Testis (tissue), 3 donors: ENCODE results near the gene CES2. TPM values are rescaled to one million over a fixed set of nuclear protein-coding genes. Genes with fewer than 3 reads are reported as not detected.
A peak's percentile ranks its signal among the peaks of the same experiment; 100 is the strongest.
"Not testable (repeated sequence)": the region's sequence is repeated elsewhere in the genome, so short reads cannot be mapped to it uniquely, and the experiment has no call there.

Experiments used
- DNase-seq: peaks from one replicate; pipeline ENCODE4 v3.0.0-alpha.2; 2019
- H3K27ac ChIP-seq, 2 donors: fragments of 200-600 bp; sonication (generic); one replicate each; pipeline ENCODE4 v1.5.1; 2019
- H3K27me3 ChIP-seq: fragments of 200-600 bp; sonication (generic); one replicate; pipeline ENCODE4 v1.5.1; 2019
- H3K36me3 ChIP-seq: fragments of 200-600 bp; sonication (generic); one replicate; pipeline ENCODE4 v1.5.1; 2017; ENCODE audit warnings: low read depth; ENCODE audit errors: missing control alignments
- H3K4me1 ChIP-seq: fragments of 200-600 bp; sonication (generic); one replicate; pipeline ENCODE4 v1.5.1; 2019
- H3K4me3 ChIP-seq, 2 donors: fragments of 200-600 bp; sonication (generic); one replicate each; pipeline ENCODE4 v1.5.1; 2017 to 2019
- H3K9me3 ChIP-seq: fragments of 200-600 bp; sonication (generic); one replicate; pipeline ENCODE4 v1.5.1; 2017
- CTCF ChIP-seq, 3 experiments: fragments of 450-650 bp in 2 of 3; fragments of 200-600 bp in 1 of 3; sonication (generic) in 1 of 3; IDR thresholded peaks; one replicate each; pipeline ENCODE4 v1.5.1; 2016 to 2019; ENCODE audit warnings: antibody characterized with exemption in 3 of 3, mild to moderate bottlenecking in 2 of 3, moderate library complexity in 1 of 3
- POLR2A ChIP-seq: fragments of 450-650 bp; IDR thresholded peaks from one replicate; pipeline ENCODE4 v1.6.1; 2017; ENCODE audit warnings: antibody characterized with exemption, mild to moderate bottlenecking, moderate library complexity
- WGBS, 2 donors: methylation state at CpG; one replicate each; pipeline ENCODE4 v1.1.5; 2018; 5-methylcytosine and 5-hydroxymethylcytosine counted together
- intact Hi-C: fragments of 100-400 bp; cut with DNase I; formaldehyde crosslinking; loops from one replicate; pipeline ENCODE4 v1.15.1; 2023; ENCODE audit warnings: low total_unique reads
- polyA plus RNA-seq: library from polyadenylated mRNA; stranded (reverse); fragments of 350-450 nt; fragmentation: Illumina TruSeq; extraction: RNeasy Lipid Tissue Mini Kit (QIAGEN cat#74804); gene quantifications from one replicate; pipeline ENCODE4 v1.2.3, GENCODE V29; 2014; ENCODE audit warnings: low read depth, low replicate concordance; ENCODE audit not compliant: insufficient read depth
- total RNA-seq, 2 donors: library from RNA; depleted of rRNA; stranded (reverse); fragments of >200 nt; gene quantifications; one replicate each; pipeline ENCODE4 v1.2.3, GENCODE V29; 2016

CES2 gene
- total and polyA plus RNA-seq, 3 donors from 2014 or later: 34.4 to 51.9 (median 49.1) TPM

GRCh38 chr16:66952430-66953110, 17.3 kb downstream of the CES2 start:
- H3K36me3 ChIP-seq: no peaks in the 10 kb centered on the region
- TF ChIP-seq CTCF (IDR thresholded peaks at IDR 0.05) (no peak), POLR2A (no peak)
- 87% methylated on average over 7 of the region's 7 CpGs for WGBS, 2 donors
- peaks cover 20% of the 10 kb centered on the region for H3K4me1 ChIP-seq
- H3K27ac ChIP-seq: no peak overlapping the region
- DNase-seq: no peak
- H3K9me3 ChIP-seq: no peaks in the 10 kb centered on the region
- no peak overlapping the region for H3K4me3 ChIP-seq
- no peaks in the 10 kb centered on the region for H3K27me3 ChIP-seq
- intact Hi-C loops: no loop called here

GRCh38 chr16:66953462-66954096, 18.3 kb downstream of the CES2 start:
- no peaks in the 10 kb centered on the region for H3K9me3 ChIP-seq
- DNase-seq: no peak
- H3K27me3 ChIP-seq: no peaks in the 10 kb centered on the region
- WGBS, 2 donors: 75 to 88% methylated on average over 10 of the region's 10 CpGs
- no peak overlapping the region for H3K4me3 ChIP-seq
- TF ChIP-seq CTCF (IDR thresholded peaks at IDR 0.05): no peak
- no peak for TF ChIP-seq POLR2A
- intact Hi-C loops: no loop called here
- no peak overlapping the region for H3K27ac ChIP-seq
- H3K4me1 ChIP-seq: peaks cover 14% of the 10 kb centered on the region
- H3K36me3 ChIP-seq: no peaks in the 10 kb centered on the region

- peak; percentile 88 for DNase-seq
- intact Hi-C loops: no loop called here
- TF ChIP-seq CTCF (IDR thresholded peaks at IDR 0.05) (peak; percentile 75 to 85 (median 83)), POLR2A (no peak)
These were observed 18.9 kb downstream of the CES2 start for GRCh38 chr16:66954097-66954659.

GRCh38 chr16:66955363-66956153, 20.2 kb downstream of the CES2 start:
- intact Hi-C loops, H3K36me3 ChIP-seq, H3K4me3 ChIP-seq, H3K4me1 ChIP-seq, H3K9me3 ChIP-seq, H3K27me3 ChIP-seq, DNase-seq: not testable (repeated sequence)
- 54 to 74% methylated on average over 17 of the region's 17 CpGs for WGBS, 2 donors
- peak overlapping the region in 1 of 2 donors; percentile 44 for H3K27ac ChIP-seq

More at GRCh38 chr16:66954097-66954659, 18.9 kb downstream of the CES2 start:
- no peak overlapping the region for H3K27ac ChIP-seq
- H3K9me3 ChIP-seq: no peaks in the 10 kb centered on the region
- no peaks in the 10 kb centered on the region for H3K27me3 ChIP-seq
- H3K36me3 ChIP-seq: no peaks in the 10 kb centered on the region
- 30 to 56% methylated on average over 8 of the region's 8 CpGs for WGBS, 2 donors
- H3K4me3 ChIP-seq: no peak overlapping the region
- H3K4me1 ChIP-seq: peaks cover 8% of the 10 kb centered on the region

GRCh38 chr16:66956154-66956457, 20.8 kb downstream of the CES2 start:
- H3K4me1 ChIP-seq, H3K27ac ChIP-seq, intact Hi-C loops, DNase-seq, H3K4me3 ChIP-seq, H3K36me3 ChIP-seq, H3K27me3 ChIP-seq, H3K9me3 ChIP-seq: not testable (repeated sequence)
- WGBS, 2 donors: 57 to 60% methylated on average over 1 of the region's 1 CpG
